ENCODE results near the gene C4orf33.

C4orf33 gene

DNA sequence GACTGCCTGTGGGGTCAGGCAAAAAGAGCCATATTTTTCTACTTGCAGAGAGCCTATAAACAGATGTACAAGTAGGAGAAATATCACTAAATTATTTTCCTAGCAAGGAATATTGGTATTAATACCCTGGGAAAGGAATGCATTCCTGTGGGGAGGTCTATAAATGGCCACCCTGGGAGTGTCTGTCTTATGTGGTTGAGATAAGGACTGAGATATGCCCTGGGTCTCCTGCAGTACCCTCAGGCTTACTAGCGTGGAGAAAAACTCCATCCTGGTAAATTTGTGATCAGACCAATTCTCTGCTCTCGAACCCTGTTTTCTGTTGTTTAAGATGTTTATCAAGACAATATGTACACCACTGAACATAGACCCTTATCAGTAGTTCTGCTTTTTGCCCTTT is 35.4 kb downstream of the C4orf33 start:
- DNase-seq, result no peak

DNA sequence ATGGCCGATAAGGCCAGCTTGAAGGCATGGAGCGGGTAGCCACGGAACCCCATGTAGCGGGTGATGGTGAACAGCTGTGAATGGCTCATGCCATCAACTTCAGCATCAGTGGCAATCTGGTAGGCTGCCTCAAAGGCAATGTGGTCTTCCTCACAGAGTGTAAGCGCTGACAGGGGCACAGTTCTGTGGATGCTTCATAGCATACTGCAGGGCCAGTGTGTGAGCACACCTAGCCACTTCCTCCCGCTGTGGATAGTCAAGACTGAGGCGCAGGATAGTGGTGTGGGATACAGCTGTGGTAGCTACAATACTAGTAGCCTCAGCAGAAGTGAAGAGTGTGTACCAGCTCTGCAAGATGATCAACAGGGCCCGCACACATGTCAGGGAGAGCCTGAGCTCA is 40.5 kb downstream of the C4orf33 start:
- DNase-seq, result no peak

DNA sequence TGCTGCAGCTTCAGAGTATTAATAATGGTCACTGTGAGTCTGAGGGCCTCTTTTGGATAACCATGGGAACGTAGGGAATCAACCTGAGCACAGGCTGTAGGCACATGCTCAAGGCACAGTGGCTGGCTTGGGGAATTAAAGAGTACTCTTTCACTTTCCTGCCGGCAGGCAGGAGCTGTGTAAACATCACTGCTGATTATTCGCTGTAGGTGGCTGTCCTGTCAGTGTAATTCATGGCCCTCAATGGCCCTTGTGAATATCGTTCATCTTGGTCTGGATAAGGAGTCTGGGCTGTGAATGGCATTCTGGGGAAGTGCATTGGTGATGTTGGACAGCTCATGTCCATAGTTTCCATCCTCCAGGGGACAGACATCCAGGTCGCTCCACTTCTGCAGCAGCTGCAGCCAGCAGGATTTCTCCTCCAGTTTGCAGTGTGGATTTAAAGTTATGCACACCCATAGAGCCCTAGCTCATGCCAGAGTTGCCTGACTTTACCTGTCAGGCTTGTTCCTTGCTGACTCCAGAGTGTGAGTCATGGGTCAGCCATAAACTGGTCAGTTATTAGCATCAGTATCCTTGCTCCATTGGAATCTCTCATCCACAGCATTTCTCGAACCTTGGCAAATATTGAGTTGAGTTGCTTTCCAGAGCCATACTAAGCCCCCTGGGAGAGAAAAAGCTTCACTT is 43.0 kb downstream of the C4orf33 start:
- DNase-seq, result peak; percentile 42 to 97 (median 78)

DNA sequence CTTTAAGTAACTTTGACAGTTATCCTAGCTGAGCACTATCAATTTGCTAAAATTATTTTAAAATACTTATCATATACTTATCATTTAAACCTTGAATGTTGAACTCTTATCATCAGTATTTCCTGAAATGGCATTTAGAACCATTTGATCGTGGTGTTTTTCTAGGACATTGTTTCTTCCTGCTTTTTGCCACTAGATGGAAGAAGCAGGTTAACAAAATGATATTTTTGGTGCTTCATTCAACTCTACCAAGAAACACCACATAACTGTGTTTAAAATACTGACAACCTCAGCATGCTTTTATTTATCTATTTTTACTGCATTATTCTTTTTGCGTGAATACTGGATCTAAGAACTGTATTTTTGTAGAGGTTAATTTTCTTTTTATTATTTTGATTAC is 44.6 kb downstream of the C4orf33 start:
- peak in 1 of 3 experiments; percentile 24 for DNase-seq

DNA sequence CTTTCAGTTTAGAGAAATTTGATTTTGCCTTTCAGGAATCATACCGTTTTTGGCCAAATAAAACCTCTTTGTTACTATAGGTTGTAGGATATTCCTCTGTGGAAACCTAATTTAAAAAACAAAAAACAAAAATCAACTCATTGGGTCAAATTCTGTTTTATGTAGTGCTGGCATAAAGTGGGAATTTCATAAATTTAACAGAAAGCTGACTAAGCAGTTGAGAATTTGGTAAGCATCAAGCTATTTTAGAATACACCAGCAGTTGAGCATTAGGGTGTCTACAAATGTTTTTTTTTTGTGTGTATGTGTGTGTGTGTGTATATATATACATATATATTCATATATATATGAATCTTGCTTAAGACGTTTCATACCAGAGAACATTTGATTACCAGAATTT is 47.4 kb downstream of the C4orf33 start:
- no peak for DNase-seq

DNA sequence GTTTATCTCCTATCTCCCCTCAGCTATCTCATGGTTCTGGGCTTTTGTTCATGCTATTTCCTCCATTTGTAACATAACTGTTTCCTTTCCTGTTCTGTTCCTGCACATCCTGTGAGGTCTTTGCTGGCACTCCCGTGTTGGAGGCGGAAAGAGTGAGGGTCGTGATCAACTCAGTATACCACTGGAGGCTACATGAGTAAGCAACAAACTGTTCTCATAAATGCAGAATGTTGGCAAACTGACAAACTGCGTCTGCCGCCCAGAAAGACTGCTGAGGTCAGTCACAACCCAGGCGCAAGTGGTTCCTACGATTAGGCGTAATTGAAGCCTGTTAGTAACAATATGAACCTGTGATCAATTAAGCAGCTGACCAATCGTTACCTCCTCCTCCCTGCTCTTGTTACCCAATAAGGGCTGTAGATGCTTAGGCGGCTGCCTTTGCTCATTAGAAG is 48.8 kb downstream of the C4orf33 start:
- no peak for DNase-seq

DNA sequence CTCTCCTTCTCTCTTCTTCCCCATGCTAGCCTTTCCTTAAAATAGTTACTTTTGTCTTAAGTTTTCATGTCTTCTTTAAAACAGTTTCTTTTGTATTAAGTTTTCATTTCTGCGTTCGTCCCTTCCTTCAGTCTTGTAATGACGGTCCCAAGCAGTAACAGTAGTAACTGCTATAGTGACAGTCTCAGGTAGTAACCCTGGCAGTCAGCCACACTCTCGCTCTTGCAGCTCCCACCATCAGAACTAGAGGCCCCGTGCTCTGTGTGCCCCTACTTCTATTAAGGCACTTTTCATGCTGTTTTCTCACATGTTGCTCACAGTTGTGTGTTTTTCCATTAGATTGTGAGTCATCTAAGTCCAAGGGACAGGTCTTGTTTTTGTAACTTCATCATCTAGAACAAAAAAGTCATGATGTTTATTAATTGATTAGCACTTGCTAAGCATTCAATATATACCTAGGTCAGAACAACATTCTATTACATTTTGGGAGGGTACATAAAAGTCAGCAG is 49.3 kb downstream of the C4orf33 start:
- DNase-seq, result no peak

DNA sequence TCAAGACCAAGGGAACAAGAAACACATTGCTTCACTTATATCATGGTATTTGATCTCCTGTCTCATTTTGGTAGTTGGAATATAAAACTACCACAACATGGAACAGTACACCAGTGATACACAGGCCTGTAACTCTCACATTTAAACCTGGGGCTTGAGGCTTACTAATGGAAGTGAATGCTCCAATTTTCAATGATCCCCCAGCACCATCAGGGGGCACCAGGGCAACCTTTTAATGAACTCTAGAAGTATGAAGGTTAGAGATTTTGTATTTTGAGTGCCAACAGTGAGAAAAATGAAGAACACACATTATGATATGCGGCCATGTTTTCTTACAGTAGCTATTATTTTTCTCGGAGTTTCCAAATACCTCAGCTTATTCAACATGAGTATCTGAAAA is 50.7 kb downstream of the C4orf33 start:
- DNase-seq, result no peak

DNA sequence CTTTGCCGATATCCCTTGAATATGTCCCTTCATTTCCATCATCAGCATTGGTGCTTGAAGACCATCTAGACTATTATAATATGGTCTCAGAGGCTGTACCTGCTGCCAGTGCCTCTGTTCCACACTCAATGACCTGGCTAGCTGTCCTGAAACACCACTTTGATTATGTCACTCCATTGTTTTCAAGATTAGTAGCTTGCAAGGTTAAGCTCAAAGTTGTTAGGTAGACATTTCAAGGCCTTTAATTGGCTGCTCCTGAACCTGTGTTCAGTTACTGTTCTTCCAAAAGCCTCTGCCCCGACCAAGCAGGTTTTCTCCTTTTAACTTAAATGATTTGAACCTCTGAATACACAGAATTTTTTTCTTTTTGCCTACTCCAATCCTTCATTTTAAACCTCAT is 52.9 kb downstream of the C4orf33 start:
- DNase-seq, result no peak

DNA sequence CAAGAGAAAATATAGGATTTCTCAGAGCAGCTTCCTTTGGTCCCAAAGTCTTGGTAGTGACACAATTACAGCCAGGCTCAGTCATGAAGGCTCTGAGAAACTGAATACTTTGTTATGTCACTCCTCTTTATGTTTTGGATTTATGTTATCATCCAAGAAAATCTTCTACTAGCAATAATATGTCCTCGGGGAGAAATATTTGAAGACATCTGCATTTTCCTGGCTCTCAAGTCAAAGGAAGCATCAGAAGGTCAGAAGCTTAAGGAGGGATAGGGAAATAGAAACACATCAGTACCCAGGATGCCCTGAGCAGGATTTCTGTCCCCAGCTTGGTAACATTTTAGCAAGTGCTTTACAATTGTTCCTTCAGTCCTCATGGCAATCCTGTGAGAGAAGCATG is 54.0 kb downstream of the C4orf33 start:
- DNase-seq, result no peak

DNA sequence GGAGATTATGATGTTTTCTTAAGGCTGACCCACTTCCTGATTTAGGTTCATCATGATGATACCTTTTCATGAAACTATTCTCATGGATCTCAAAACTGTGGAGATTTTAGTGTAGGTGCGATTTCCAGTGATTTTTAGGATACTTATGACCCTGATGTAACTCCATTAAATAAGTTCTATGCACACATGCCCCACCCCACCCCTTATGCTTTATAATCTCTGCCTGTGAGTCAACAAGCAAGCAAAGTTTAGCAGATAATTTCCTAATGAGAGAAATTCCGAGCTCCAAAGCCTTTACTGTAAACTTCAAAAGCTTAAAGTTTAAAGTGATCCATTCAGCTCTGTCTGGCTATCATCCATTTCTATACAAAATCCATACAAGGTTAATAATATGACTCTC is 56.4 kb downstream of the C4orf33 start:
- no peak for DNase-seq

DNA sequence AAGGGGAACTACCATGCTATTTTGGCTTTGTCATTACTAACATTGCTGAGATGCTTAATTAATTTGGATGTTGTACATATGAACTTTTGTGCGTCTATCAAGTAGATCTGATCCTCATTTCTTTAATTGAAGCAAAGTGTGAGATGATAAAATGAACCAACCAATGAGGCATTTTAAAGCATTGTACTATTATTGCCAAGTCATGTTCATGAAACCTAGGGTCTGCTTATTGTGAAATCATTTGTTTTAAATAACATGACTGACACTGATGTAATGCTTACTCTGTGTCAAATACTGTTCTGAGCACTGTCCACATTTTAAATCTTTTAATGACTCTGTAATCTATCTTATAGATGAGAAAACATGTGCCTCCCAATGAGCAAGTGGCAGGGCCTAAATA is 57.7 kb downstream of the C4orf33 start:
- DNase-seq, result peak in 1 of 3 experiments; percentile 13

DNA sequence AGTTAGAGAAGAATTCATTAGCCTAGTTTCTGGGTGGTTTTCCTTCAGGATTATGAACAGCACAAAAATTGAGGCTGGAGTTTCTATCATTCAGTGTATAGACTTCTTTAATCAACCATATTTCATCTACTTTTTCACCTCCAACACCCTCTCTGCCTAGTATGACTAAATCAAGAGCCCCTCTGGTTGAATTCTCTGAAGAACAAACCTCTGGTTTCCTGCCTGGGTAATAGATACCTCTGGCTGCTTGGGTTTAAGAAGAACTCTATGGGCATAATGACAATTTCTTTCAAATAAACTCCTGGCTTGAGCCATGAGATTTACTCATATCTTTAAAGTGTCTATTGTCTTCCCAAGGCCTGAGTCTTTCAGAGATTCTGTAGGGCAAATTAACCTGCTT is 66.5 kb downstream of the C4orf33 start:
- DNase-seq, result no peak

DNA sequence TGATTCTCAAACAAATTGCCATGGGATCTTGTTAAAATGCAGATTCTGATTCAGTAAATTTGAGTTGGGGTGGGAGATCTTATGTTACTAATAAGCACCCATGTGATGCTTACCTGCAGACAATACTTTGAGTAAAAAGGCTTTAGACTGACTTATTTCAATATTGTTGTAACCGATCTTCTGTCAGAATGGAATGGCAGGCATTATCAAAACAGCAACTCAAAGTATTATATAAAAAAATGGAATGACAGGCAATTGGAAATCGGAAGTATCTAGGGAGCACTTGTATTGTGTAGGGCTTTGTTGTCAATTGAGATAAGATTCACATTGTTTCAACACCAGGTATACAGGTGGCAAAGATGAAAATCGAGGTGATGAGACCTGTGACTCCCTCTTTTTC is 67.5 kb downstream of the C4orf33 start:
- no peak for DNase-seq

DNA sequence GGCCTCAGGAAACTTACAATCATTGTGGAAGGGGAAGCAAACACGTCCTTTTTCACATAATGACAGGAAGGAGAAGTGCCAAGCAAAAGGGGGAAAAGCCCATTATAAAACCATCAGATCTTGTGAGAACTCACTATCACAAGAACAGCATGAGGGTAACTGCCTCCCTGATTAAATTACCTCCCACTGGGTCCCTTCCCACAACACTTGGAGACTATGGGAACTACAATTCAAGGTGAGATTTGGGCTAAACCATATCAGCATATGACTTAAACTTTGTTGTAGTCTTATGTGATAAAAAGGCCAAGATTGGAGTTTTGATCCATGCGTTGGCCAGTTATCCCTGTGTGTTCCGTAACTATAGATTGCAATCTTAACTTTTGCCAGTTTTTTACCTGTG is 68.3 kb downstream of the C4orf33 start:
- DNase-seq, result no peak
